ENCODE results near the gene BACH2. TPM values are rescaled to one million over a fixed set of nuclear protein-coding genes. Genes with fewer than 3 reads are reported as not detected.

The BACH2 gene
- total RNA-seq, 1 experiment from 2014 or later: 3.3 TPM

- Histone ChIP-seq H3K9me3 (ENCODE audit: control insufficient read depth in 1 of 2, insufficient read depth in 1 of 2, low read depth in 1 of 2, low read length in 2 of 2) (no peaks in the 10 kb centered on the region), H3K27me3 (ENCODE audit: insufficient read depth, low read length) (no peaks in the 10 kb centered on the region), H3K9me2 (ENCODE audit: insufficient read depth) (no peaks in the 10 kb centered on the region), H3K36me3 (ENCODE audit: control insufficient read depth in 1 of 2, insufficient read depth in 2 of 2, low read length in 2 of 2) (no peaks in the 10 kb centered on the region), H3K4me2 (ENCODE audit: low read length) (no peak overlapping the region), H2AFZ (ENCODE audit: low read depth, low read length, poor library complexity, severe bottlenecking) (no peak overlapping the region), H4K20me1 (ENCODE audit: insufficient read depth) (no peaks in the 10 kb centered on the region), H3K4me3 (replicated peaks in 1 of 2; ENCODE audit: low read depth in 1 of 2, low read length in 2 of 2) (no peak overlapping the region), H3K4me1 (ENCODE audit: control insufficient read depth in 1 of 2, insufficient read depth in 2 of 2, low read length in 2 of 2) (peaks cover 0 to 4% of the 10 kb centered on the region in 2 experiments; a peak in 1 of 4 replicates), H3K9ac (ENCODE audit: low read length) (no peak overlapping the region), H3K27ac (ENCODE audit: low read depth, low read length) (no peak overlapping the region), H3K79me2 (ENCODE audit: insufficient read depth, low read length) (no peaks in the 10 kb centered on the region)
- DNase-seq (ENCODE audit: low read depth, low spot score) (no peak), ATAC-seq (no peak)
- no TSS peak for BruUV-seq (replicated peaks)
- ChIA-PET POLR2A (no interaction called here), CTCF (interaction anchor here (1.1 kb wide), 1 partner anchor 10 kb away, joined by 3 read pairs; no protein-coding TSS in a partner anchor), RAD21 (ENCODE audit: low non-redundant PET in 1 of 2, low total read pairs in 2 of 2, uncharacterized antibody in 2 of 2, unreplicated experiment in 2 of 2) (no interaction called here)
- intact Hi-C loops (cut with micrococcal nuclease): loop anchor here (5.0 kb wide), 1 partner anchor 204 kb away; no protein-coding TSS in a partner anchor
- TF ChIP-seq ZFX (IDR thresholded peaks at IDR 0.05) (no peak), EGR1 (IDR thresholded peaks at IDR 0.05; ENCODE audit: low read depth) (no peak), SIN3A (IDR thresholded peaks at IDR 0.05; ENCODE audit: low read depth) (no peak), ZBTB33 (IDR thresholded peaks at IDR 0.05; ENCODE audit: extremely low read depth, insufficient replicate concordance, low read length) (no peak), YY1 (IDR thresholded peaks at IDR 0.05; ENCODE audit: extremely low read depth, insufficient replicate concordance, low read depth, low read length) (no peak), CTCF (IDR thresholded peaks at IDR 0.05 in 2 of 3, conservative IDR thresholded peaks at IDR 0.05 in 1 of 3; ENCODE audit: borderline replicate concordance in 1 of 3, insufficient read depth in 1 of 3, low read depth in 2 of 3, low read length in 2 of 3) (no peak), ZNF274 (IDR thresholded peaks at IDR 0.05; ENCODE audit: low read depth, low read length) (no peak)
These were observed 120.8 kb downstream of the BACH2 start for GRCh38 chr6:90175627-90176538.

Data from HCT116 (cell line).